Limb (tissue), 2 donors: ENCODE results near the gene ARHGAP33.

Experiments used
- DNase-seq, 2 donors: peaks; one replicate each; pipeline ENCODE4 v3.0.0-alpha.2; 2016; ENCODE audit errors: extremely low spot score in 2 of 2

ARHGAP33 gene

GRCh38 chr19:35777961-35778360 lies 2.6 kb downstream of the ARHGAP33 start:
- no peak for DNase-seq

DNA sequence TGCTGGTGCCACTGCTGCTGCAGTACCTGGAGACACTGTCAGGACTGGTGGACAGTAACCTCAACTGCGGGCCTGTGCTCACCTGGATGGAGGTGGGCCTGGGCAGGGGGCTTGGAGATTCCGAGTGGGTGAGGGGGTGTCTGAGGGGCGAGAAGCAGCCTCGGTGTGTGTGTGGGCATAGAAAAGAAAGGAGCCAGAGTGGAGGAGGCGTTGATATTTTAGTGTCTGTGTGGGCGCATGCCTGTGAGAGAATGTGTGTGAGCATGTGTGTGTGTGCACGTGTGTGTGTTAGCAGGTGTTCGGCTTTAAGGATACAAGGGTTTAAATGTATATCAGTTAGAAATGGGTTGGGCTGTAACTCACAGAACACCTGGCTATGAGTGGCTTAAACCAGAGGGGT lies 3.7 kb downstream of the ARHGAP33 start:
- DNase-seq, result no peak

- no peak for DNase-seq
Observed at GRCh38 chr19:35780058-35780457, 4.7 kb downstream of the ARHGAP33 start.

GRCh38 chr19:35780717-35781116 lies 5.4 kb downstream of the ARHGAP33 start:
- DNase-seq, result no peak

- no peak for DNase-seq
Observed at GRCh38 chr19:35781650-35782049, 6.3 kb downstream of the ARHGAP33 start.

DNA sequence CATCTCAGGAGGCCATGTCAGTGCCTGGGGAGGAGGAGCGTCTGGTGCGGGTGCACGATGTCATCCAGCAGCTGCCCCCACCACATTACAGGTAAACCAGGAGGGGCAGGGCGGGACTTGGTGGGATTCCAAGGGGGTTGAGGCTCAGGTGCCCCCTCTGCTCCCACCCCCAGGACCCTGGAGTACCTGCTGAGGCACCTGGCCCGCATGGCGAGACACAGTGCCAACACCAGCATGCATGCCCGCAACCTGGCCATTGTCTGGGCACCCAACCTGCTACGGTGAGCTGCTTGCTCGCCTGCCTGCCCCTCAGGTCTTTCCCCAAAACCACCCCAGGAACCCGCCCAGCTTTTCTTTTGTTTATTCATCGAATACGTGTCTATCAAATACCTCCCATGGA lies 7.2 kb downstream of the ARHGAP33 start:
- DNase-seq, result no peak

GRCh38 chr19:35783469-35784434 lies 8.4 kb downstream of the ARHGAP33 start:
- DNase-seq, result no peak

- DNase-seq, result no peak
Observed at GRCh38 chr19:35784503-35785338, 9.4 kb downstream of the ARHGAP33 start.

GRCh38 chr19:35785339-35785627 lies 9.9 kb downstream of the ARHGAP33 start:
- no peak for DNase-seq

DNA sequence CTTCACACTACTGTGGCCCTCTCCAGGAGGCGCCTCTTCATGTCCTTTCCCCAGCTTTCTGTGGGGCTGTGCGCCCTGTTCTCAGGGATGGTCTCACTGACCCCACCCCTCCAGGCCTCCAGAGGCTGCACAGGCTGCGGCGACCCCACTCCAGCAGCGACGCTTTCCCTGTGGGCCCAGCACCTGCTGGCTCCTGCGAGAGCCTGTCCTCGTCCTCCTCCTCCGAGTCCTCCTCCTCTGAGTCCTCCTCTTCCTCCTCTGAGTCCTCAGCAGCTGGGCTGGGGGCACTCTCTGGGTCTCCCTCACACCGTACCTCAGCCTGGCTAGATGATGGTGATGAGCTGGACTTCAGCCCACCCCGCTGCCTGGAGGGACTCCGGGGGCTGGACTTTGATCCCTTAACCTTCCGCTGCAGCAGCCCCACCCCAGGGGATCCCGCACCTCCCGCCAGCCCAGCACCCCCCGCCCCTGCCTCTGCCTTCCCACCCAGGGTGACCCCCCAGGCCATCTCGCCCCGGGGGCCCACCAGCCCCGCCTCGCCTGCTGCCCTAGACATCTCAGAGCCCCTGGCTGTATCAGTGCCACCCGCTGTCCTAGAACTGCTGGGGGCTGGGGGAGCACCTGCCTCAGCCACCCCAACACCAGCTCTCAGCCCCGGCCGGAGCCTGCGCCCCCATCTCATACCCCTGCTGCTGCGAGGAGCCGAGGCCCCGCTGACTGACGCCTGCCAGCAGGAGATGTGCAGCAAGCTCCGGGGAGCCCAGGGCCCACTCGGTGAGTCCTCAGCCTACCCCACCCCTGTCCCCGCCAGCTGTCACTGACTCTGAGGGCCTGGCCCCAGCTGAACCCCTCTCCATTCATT lies 11.2 kb downstream of the ARHGAP33 start:
- DNase-seq, result no peak

DNA sequence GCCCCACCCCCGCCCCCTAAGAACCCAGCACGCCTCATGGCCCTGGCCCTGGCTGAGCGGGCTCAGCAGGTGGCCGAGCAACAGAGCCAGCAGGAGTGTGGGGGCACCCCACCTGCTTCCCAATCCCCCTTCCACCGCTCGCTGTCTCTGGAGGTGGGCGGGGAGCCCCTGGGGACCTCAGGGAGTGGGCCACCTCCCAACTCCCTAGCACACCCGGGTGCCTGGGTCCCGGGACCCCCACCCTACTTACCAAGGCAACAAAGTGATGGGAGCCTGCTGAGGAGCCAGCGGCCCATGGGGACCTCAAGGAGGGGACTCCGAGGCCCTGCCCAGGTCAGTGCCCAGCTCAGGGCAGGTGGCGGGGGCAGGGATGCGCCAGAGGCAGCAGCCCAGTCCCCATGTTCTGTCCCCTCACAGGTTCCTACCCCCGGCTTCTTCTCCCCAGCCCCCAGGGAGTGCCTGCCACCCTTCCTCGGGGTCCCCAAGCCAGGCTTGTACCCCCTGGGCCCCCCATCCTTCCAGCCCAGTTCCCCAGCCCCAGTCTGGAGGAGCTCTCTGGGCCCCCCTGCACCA lies 11.9 kb downstream of the ARHGAP33 start:
- no peak for DNase-seq

GRCh38 chr19:35788205-35788960 lies 13.0 kb downstream of the ARHGAP33 start:
- no peak for DNase-seq

GRCh38 chr19:35789195-35789977 lies 14.0 kb downstream of the ARHGAP33 start:
- DNase-seq, result no peak

GRCh38 chr19:35789978-35790944 lies 14.9 kb downstream of the ARHGAP33 start:
- DNase-seq, result no peak

DNA sequence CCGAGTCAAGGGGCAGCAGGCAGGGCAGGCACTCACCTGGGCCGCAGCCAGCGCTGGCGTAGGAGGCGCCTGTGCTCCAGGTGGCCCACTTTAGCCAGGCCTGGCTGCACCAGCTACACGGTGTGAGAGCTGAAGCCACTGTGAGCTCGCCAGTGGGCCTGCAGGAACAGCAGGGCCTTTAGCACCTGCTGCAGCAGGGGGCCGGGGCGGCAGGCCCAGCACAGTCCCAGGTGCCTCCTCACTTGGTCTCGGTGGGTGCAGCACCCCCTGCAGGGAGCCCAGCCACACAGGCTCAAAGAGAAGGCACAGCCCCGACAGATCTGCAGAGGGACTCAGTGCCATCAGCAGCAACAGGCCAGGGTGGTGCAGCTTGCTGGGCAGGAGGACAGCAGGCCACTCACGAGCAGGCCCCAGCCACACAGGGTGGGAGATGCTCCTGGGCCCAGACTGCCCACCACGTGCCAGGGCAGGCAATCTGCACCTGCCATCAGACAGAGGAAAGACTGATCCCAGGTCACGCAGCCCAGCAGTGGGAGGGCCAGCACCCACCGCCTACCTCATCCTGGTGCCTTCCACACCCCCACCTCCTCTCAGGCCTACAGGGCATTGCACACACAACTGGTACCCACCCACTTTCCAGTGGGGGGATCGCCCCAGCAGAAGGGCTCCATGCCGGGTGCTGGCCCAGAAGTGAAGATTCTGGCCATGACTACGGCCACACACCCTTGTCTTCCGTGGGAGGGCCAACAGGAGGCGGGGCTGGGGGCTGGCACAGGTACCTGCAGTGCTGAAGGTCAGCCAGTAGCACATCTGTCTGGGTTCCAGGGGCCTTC lies 15.8 kb downstream of the ARHGAP33 start:
- DNase-seq, result no peak

GRCh38 chr19:35791814-35792279 lies 16.5 kb downstream of the ARHGAP33 start:
- DNase-seq, result no peak

DNA sequence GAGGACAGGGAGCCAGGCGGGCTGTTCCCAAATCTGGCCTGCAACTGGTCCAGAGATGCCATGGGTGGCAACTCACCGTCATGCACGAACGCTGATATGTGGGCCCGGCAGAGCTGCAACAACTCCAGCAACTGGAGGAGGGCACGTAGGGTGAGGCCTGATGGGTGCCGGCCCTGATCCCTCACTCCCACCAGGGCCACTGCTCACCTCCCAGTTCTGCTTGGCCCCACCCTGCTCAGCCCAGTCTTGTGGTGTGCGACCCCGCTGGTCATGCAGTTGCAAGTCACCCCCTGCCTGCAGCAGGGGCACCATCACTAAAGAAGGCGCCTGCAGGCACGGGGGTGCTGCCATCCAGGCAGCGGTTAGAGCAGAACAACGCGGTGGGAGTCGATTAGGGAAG lies 16.9 kb downstream of the ARHGAP33 start:
- no peak for DNase-seq

DNA sequence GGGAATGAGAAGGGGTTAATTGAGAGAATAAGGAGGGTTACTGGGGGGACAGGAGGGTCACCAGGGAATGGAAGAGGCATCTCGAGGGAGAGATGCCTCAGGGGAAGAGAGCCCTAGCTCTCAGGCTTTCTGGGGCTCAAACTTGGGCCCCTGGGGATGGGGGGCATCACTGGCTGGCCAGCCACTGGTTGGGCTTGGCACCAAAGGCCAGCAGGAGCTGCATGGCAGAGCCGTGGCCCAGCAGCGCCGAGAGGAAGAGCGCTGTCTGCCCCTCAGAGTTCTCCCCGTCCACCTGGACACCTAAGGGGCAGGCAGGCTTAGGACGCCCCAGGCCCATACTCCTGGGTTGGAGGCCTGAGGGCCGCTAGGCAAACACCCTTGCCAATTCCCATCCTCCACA lies 17.5 kb downstream of the ARHGAP33 start:
- DNase-seq, result no peak
